Stimulated activated CD4-positive, alpha-beta T cell treated with anti-CD3 and anti-CD28 coated beads, Interleukin-2, amount 100 ng/mL, for 4 hours (primary cell): ENCODE data around the gene CCDC9B.
A peak's percentile ranks its signal among the peaks of the same experiment; 100 is the strongest.

Experiments used
- DNase-seq: peaks from one replicate; pipeline ENCODE4 v3.0.0-alpha.2; 2020; ENCODE audit warnings: low read depth

The CCDC9B gene

DNA sequence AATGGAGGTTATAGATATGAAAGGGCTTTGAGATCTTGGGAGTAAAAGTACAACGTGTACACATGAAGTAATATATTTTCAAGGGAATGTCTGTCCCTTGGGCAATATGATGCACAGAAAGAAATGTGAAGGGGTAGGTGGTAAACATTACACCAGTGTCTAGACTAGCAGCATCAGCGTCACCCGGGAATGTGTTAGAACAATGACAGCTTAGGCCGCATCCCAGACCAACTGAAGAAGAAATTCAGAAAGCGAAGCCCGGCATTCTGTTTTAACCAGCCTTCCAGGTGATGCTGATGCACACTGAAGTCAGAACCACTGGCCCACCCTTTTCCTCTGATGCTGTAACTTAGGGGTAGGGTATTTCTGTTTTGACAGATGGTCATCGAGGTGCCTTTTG is 10.9 kb downstream of the CCDC9B start:
- no peak for DNase-seq

DNA sequence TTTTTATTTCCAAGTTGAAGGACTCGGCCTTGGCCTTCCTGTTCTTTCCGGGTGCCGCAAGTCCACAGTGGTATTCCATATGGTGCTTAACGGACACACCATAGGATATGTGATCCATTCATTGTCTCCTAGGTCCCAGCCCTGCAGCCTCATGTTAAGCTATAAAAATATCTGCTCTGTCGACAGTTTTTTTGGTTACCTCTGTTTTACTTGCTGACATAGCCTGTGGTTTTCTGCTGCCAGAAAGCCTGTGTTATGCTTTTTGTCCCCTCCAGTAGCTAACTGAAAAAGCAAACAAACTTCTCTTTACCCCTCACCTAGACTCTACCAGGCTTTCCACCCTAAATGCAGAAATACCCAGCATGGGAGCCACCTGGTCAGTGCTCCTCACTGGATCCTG is 12.0 kb downstream of the CCDC9B start:
- DNase-seq = no peak

DNA sequence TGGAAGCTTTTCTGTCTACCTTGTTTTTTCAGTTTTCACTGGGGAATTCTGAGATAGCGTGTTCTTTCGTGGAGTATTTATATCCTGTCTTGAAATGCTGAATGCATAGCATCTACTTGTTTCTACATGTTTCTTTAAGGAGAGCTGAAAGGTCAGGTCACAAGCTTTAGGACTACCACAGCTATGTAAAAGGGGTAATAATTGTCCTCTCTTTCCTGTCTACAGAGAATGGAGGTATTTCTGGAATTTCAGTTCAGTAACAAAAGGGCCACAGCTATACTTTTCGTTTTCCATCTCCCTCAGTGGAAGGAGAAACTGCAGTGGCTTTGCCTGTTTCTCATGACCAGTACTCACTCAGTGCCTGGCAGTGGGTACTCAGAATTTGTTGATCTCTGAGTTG is 12.6 kb downstream of the CCDC9B start:
- no peak for DNase-seq

DNA sequence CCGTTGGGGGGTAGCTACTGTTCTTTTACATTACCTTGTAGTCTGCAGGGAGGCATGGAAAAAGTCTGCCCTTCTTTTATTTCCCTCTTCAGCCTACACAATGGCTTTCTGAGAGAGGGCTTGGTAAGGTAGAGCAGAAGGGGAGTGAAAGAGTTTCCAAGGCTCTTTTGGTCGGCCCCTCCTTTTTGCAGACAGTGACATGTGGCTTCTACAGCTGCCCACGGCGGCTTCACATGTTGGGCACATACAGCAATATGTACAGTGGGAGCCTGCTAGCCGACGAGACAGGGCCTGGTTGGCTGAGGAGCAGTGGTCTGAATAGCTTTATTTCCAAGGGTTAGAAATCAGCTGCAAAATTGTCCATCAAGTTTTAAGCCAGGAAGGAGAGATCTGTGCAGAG is 13.3 kb downstream of the CCDC9B start:
- no peak for DNase-seq

DNA sequence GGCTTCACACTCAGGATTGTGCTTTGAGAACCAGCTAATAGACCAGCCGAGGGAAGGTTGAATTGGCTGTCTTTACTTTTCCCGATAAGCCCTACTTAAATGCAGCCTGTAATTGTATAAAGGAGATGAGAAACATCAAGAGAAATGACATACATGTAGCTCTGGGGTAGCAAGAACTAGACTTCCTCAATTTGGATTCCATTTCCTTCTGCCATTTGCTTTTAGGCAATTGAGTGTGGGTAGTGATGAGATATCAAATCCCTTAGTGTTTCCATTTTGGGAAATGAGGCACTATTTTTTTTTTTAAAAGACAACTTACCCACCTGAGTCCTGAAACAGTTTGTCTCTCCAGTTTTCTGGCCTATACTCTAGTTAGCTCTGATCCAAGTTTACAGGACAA is 15.0 kb downstream of the CCDC9B start:
- no peak for DNase-seq

DNA sequence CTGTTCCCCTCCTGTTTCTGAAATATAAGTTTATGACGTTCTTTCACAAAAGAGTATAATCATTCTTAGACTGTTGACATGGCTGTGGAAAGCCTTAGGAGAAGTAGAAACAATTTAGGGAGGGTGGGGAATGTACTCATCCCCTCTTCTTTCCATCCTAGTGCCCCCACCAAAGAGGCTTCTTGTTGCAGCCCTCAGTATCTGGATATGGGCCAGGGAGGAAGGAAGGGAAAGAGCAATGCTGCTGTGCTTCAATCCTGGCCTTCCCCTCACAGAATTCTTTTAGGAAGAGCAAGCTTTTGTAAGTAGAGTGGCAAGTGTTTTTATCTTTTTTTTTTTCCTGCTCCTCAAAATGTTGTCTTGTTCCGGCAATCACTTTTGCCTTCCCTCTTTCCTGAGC is 15.6 kb downstream of the CCDC9B start:
- no peak for DNase-seq

DNA sequence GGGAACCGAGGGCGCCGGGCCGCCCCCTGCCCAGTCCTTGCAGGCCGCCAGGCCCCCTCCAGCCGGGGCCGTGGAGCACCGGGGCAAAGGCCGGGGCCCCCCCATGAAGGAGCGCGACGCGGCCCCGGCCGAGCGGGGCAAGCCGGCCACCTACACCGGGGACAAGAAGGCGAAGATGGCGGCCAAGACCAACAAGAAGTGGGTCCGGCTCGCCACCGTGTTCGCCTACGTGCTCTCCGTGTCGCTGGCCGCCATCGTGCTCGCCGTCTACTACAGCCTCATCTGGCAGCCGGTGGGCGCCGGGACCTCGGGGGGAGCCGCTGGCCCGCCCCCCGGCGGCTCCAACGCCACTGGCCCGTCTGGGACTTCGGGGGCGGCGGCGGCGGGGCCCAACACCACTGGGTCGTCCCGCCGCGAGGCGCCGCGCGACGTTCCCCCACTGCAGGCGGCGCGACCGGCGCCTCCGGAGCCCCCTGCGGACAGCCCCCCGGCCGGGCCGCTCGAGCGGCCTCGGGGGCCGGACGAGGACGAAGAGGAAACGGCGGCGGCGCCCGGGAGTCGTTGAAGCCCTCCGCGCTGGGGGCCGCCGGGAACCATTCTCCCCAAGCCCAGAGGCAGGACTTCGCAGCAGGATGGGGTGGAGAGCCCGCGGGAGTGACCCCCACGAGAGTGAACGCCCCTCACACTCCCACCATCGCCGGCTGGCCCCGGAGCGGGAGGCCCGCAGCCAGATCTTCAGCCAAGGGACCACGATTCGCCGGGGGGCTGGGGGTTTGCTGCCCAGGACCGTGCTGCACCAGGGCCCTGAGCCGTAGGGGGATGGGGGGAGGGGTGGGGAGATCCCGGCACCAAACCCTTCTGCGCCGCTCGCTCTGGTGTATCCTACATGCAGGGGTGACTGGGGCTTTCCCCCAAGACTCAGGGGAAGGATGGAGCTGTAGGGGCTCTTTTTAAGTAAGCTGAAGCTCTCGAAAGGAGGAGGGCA is 16.5 kb downstream of the CCDC9B start:
- no peak for DNase-seq

DNA sequence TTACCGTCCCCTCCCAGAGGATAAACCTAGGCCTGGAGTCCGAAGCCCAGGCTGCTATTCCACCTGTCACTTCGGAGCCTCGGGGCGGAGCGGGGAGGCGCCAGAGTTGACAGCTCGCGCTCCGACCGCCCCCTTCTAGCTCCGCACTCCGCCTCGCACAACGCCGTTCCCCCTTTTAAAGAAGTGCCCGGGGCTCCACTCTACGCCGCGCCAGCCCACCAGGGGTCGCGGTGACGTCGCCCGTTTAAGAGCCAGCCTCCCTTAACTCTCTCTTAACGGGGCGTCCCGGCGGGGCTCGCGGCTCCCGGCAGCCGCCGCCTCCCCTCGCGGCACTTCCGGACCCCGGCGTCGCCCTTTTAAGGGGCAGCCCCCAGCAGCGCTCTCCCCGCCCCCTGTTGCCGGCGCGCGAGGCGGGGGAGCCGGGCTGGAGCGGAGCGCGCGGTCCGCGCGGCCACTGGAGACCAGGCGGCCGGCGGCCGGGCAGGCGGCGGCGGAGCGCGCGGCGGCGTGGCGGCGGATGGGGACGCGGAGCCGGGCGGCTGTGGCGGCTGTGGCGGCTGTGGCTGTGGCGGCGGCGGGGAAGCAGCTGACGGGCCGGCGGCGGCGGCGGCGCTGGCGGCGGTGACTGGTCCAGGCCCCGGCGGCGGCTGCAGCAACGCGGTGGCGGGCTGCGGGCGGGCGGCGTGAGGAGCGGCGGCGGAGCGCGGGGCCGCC is 17.3 kb downstream of the CCDC9B start, which contains the start of gene INAFM2:
Gene INAFM2 (plus strand): TSS at position 454 of the 714 bp plus-strand sequence. CDS start 364 bp downstream, outside the sequence.
- DNase-seq = peak; percentile 86

DNA sequence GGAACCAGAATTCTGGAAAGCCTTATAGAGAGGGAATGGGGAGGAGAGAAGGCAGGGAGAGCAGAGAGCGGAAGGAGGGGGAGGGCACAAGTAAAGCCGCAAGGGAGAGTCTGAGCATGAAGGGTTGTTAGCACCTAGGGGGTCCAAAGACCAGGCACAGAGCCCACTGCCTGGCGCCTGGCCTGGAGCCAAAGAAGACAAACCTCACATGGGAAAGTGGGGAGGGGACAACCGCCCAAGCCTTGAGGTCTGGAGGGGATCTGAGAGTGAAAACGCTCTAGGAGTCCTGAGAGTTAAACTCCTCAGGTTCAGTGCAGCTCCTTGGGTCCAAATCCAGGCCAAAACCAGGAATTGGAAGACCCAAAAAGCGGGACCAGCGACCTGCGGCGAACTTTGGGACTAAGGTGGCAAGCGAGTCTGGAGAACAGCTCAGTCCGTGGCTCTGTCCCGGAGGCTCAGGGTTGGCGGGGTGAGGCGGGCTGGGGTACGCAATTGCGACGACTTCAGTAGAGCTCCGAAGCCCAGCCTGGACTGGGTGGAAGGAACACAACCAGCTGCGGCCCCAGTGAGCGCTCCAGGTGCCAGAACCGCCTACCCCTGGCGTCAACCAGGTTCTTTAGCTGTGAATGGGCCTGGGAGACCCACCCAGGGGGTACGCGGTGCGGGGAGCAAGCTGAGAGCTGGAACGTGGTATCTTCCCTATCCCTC is 18.1 kb downstream of the CCDC9B start:
- no peak for DNase-seq

DNA sequence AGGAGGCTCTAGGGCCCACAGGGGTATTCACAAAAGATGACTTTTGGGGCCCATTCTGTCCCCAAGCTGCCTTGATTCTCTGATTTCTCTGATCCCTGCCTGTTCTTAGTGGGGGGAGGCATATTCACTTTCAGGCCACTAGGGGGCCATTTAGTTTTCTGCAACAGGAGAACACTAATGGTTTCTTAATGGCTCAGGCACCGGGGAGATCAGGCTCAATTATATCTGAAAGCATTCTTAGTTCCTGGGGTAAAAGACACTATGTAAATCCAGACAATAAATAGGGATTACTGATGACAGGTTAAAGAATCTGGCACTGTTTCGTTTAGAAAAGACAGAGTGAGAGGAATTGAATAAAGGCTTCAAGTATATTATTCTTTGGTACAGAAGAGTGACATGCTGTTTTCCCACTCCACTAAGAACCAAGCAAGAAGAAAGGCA is 19.8 kb downstream of the CCDC9B start:
- DNase-seq = peak; percentile 45

DNA sequence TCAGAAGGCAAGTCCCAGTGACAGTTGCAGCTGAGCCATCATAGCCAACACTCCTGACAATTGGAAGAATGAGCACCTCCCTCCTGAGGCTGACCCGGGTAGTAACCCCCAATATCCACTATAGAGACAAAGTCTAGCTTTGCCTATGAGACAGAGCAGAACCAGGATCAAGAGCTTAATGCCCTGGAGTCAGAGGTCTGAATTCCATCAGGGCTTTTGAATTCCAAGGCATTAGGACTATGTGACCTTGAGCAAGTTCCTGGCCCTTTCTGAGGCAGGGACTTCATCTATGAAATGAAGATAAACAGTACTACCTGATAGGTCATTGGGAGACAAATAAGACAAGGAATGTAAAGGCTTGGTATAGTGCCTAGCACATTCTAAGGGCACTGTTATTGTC is 20.3 kb downstream of the CCDC9B start:
- DNase-seq = no peak

DNA sequence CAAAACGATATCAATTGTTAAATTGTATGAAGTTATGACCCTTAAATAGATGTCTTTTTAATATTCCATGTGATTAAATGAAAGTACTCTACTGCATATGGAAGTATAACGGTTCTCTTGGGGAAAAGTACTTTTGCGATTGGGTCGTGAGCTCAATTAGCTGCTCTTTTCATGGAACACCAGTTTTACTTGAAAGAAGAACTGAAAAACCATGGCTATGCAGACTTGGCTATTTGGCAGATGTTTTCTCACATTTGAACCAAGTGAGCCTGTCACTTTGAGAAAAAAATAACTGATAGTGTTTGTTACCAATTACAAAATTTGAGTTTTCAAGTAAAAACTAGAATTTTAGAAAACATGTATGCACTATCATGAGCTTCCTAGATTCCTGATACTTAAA is 23.2 kb downstream of the CCDC9B start:
- no peak for DNase-seq

DNA sequence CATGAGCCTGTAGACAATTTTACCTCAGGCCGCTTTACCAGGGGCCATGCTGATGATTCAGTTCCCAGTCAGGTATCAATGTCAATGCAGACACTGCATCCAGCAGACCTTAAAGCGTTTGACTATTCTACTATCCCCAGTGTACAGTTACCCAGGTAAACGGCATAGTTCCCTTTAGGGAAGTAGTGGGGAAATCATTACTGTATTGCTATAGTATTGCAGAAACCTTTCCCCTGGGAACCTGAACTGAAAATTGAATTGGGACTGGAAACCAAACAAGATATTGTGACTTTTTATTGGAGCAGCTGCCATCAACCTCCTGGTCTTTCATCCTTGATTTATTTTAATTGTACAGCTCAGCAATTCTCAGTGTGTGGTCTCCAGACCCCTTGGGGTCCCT is 23.8 kb downstream of the CCDC9B start:
- DNase-seq = no peak

DNA sequence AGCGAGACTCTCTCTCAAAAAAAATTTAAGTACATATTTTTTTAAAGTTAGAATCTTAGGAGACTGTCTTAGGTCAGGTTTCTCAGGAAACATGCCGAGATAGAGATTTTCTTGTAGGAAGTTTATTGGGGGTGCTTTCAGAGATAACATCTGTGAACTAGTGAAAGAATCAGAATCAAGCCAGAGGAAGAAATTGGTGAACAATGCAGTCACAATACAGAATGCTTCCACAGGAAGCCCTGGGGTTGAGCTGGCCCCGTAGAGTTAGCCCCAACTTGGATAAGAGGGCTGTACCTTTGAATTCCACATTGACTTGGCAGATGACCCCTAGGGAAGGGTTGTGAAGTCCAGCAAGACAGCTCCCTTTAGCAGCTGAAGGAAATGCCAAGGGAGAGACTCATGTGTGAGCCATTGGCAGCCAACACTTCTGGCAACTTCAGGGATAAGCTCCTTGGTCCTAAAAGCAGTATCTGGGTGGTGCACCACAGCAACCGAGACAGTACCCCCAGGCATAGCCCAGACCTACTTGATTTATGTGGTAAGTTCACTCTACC is 25.9 kb downstream of the CCDC9B start:
- DNase-seq = no peak

DNA sequence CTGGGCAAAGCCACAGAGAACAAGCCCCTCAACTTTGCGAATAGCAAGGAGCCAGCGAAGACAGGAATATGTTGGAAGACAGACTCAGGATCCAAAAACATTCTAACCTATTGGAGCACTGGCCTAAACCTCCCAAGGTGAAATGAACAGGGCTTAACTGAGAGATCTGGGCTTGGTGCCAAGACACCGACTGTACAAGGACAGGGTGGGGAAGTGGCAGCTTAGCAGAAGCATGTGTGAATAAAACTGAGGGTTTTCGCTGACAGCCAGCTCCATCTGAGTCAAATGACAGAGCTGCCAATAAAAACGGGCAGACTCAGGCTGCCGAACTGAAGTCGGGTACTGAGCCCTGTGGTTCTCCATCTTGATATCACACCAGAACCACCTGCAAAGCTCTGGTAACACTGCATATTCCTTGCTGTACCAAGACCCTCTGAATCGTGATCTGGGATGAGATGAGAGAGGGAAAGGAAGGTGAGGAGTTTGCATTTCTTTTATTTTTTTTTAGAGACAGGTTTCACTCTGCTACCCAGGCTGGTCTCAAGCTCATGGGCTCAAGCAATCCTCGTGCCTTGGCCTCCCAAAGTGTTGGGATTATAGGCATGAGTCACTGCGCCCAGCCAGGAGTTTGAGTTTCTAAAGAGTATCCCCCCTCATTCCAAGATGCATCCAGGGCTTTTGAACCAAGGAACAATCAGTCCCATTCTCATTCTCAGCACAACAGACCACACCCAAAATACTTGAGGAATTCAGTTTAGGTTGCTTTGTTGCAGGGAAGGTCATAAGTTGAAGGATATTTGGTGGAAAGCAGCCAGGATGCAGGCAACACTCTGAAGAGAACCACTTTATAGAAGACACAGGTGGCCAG is 27.0 kb downstream of the CCDC9B start:
- no peak for DNase-seq

DNA sequence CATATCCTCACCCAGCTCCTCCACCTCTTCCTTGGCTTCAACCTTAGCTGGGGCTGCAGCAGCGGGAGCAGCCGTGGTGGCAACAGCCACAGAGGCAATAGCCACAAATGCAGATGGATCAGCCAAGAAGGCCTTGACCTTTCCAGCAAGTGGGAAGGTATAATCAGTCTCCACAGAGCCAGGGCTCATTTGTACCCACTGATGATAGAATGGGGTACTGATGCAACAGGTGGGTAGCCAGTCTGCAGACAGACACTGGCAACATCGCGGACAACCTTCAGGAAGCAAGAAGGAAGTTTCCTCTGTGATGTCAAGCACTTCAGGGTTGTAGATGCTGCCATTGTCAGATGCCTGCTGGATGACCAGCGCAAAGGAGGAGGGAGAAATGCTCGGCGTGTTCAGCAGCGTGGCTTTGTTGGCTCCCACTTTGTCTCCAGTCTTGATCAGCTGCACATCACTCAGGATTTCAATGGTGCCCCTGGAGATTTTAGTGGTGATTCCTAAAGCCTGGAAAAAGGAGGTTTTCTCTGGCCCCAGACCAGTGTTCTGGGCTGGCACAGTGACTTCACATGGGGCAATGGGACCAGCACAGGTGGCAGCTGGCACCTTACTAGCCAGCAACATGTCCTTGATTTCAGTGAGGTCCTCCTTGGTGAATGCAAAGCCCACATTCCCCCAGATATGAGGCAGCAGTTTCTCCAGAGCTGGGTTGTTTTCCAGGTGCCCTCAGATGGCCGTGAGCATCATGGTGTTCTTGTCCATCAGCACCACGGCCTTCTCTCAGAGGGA is 28.2 kb downstream of the CCDC9B start:
- DNase-seq = no peak

DNA sequence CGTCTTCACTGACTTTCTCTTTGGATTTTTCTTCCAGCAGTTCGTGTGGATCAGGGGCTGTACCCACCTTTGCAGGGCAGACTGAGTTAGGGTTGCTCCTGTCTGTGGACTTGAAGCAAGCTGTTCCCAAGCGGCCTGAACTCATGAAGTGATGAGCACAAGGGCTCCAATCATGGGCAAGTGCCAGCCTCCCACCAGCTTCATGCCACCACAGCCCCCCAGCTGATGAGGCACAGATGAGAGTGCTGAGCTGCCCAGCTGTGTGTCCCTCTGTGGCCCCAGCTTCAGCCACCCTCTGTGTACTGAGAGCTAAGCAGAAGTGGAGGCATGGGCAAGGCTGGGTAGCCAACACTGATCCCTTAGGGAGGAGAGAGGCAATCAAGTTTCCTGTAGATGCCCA is 29.7 kb downstream of the CCDC9B start:
- DNase-seq = no peak

DNA sequence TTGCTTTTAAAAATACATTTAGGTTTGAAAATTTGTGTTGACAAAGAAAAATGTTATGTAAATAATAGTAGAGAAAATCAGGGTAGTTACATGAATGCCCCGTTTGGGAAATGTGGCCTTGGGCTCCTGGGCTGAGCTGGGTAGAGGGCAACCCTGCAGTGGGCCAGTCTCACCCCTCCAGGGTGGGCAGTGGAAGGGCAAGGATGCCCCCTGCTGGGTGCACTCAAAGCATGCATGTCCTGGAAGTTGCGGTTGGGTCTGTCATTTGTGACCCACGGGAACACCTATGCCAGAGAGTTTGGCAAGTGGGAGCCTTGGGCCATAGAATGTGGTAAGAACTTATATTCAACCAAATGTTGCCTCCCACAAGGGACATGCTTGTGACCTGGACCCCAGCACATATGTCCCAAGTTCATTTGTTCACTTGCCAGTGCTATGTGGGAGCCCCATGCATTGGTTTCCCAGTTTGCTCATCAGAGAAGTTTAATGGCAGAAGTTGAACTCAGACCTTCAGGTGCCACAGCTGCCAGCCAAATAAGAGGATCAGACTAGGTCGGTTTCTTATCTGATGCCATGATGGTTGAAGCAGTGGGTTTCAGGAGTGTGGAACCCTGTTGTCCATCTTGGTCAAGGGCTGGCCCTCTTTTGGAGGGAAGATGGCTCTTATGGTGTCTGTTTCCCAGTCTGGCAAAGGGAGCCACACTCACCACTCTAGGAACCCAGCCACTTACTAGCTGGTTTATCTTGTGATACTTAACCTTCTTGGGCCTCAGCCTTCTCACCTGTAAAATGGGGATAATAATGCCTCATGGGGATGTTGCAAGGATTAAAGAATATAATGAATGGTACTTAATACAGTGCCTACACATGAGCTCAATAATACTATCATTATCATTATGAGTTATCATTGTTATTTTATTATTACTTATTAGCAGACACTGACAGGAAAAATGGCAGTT is 30.5 kb downstream of the CCDC9B start:
- DNase-seq = no peak

DNA sequence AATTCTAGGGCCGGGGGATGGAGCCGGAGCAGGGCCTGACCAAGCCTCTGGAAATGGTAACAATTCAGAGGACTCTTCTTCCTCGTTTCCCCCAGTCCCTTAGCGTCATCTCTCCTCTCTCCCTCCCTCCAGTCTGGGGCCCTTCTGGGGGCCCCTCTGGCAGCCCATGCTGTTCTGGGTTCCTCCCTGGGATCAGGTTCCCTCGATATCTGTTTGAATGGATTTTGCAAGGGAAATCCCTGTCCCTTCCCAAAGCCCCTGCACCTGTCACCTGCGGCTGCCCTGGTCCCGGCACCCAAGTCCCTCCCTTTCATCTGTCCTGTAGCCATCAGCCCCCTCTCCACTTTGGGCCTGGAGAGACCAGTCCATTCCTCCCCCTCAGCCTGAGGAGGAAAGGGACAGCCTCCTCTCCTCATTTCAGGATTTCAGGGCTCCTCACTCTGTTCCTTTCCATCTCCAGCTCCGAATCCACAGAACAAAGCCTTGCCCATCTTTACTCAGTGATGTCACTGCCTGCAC is 31.3 kb downstream of the CCDC9B start:
- DNase-seq = no peak
